CD14-positive monocyte (primary cell): ENCODE data around the gene TBL1XR1. TPM values are rescaled to one million over a fixed set of nuclear protein-coding genes. Genes with fewer than 3 reads are reported as not detected.

Experiments used
- DNase-seq, 3 donors: peaks; one replicate each; pipeline ENCODE4 v3.0.0-alpha.2; 2011 to 2022
- H2AFZ ChIP-seq: 2 replicates; pipeline ENCODE4 v1.6.0; 2012; ENCODE audit warnings: mild to moderate bottlenecking, low read depth, low read length, inconsistent platforms; ENCODE audit not compliant: insufficient read depth, poor library complexity, severe bottlenecking
- H3K27ac ChIP-seq, 2 donors: 1 replicate in 1 of 2; 2 replicates in 1 of 2; pipeline ENCODE4 v1.5.1; 2012 to 2013; ENCODE audit warnings: low read length in 2 of 2, control low read depth in 1 of 2, inconsistent platforms in 1 of 2, low read depth in 1 of 2, mild to moderate bottlenecking in 1 of 2
- H3K27me3 ChIP-seq, 2 donors: one replicate each; pipeline versions ENCODE4 v1.6.0 to v1.6.1; 2011 to 2013; ENCODE audit warnings: low read length in 2 of 2; ENCODE audit not compliant: control insufficient read depth in 2 of 2, insufficient read depth in 2 of 2
- H3K36me3 ChIP-seq, 2 donors: replicated peaks in 1 of 2; 1 replicate in 1 of 2; 2 replicates in 1 of 2; pipeline versions ENCODE4 v1.5.1 to v1.6.1; 2012 to 2013; ENCODE audit warnings: low read length in 2 of 2, control low read depth in 1 of 2, inconsistent platforms in 1 of 2, mild to moderate bottlenecking in 1 of 2; ENCODE audit not compliant: insufficient read depth in 2 of 2, control insufficient read depth in 1 of 2
- H3K4me1 ChIP-seq, 2 donors: 1 replicate in 1 of 2; 2 replicates in 1 of 2; pipeline versions ENCODE4 v1.5.1 to v1.6.1; 2012 to 2013; ENCODE audit warnings: low read length in 2 of 2, control low read depth in 1 of 2, inconsistent platforms in 1 of 2, mild to moderate bottlenecking in 1 of 2, moderate library complexity in 1 of 2; ENCODE audit not compliant: insufficient read depth in 2 of 2, control insufficient read depth in 1 of 2
- H3K4me2 ChIP-seq: replicated peaks from 2 replicates; pipeline ENCODE3; 2012; ENCODE audit warnings: low read length, moderate library complexity, mild to moderate bottlenecking; ENCODE audit not compliant: poor library complexity, severe bottlenecking; ENCODE audit errors: extremely low read depth
- H3K4me3 ChIP-seq, 3 experiments: fragments of 200-600 bp in 1 of 3; sonication (generic) in 1 of 3; replicated peaks in 1 of 3; 1 replicate in 2 of 3; 2 replicates in 1 of 3; pipeline ENCODE4 v1.5.1; 2011 to 2013; ENCODE audit warnings: low read length in 3 of 3, mild to moderate bottlenecking in 3 of 3, control low read depth in 2 of 3, low read depth in 2 of 3, inconsistent platforms in 1 of 3, moderate library complexity in 1 of 3
- H3K79me2 ChIP-seq: 2 replicates; pipeline ENCODE4 v1.6.0; 2012; ENCODE audit warnings: mild to moderate bottlenecking, control low read depth, inconsistent platforms, low read length, moderate library complexity; ENCODE audit not compliant: insufficient read depth
- H3K9ac ChIP-seq: 2 replicates; pipeline ENCODE4 v1.6.0; 2017; ENCODE audit warnings: low read length, mild to moderate bottlenecking; ENCODE audit not compliant: insufficient read depth, poor library complexity, severe bottlenecking
- H3K9me3 ChIP-seq, 2 donors: replicated peaks in 1 of 2; 1 replicate in 1 of 2; 2 replicates in 1 of 2; pipeline versions ENCODE4 v1.5.1 to v1.6.1; 2012 to 2013; ENCODE audit warnings: low read length in 2 of 2, control low read depth in 1 of 2; ENCODE audit not compliant: control insufficient read depth in 1 of 2, insufficient read depth in 1 of 2
- H4K20me1 ChIP-seq: 2 replicates; pipeline ENCODE4 v1.6.0; 2012; ENCODE audit warnings: mild to moderate bottlenecking, low read length, control low read depth, moderate library complexity; ENCODE audit not compliant: insufficient read depth
- H3K27ac Mint-ChIP-seq, 7 donors: one replicate each; pipeline ENCODE4 v1.8.0; 2020; ENCODE audit warnings: mild to moderate bottlenecking in 7 of 7, mixed read lengths in 7 of 7, moderate library complexity in 6 of 7, inconsistent platforms in 2 of 7
- H3K27me3 Mint-ChIP-seq, 3 donors: one replicate each; pipeline ENCODE4 v1.8.0; 2021 to 2022; ENCODE audit warnings: low read depth in 3 of 3, mild to moderate bottlenecking in 3 of 3, mixed read lengths in 3 of 3, moderate library complexity in 3 of 3, inconsistent platforms in 1 of 3
- H3K36me3 Mint-ChIP-seq, 2 donors: one replicate each; pipeline ENCODE4 v1.8.0; 2020; ENCODE audit warnings: mixed read lengths in 2 of 2, inconsistent platforms in 1 of 2, mild to moderate bottlenecking in 1 of 2
- H3K4me1 Mint-ChIP-seq: one replicate; pipeline ENCODE4 v1.8.0; 2020; ENCODE audit warnings: mild to moderate bottlenecking, mixed read lengths
- H3K4me3 Mint-ChIP-seq, 2 donors: one replicate each; pipeline ENCODE4 v1.8.0; 2020; ENCODE audit warnings: mild to moderate bottlenecking in 2 of 2, mixed read lengths in 2 of 2, moderate library complexity in 1 of 2
- H3K9me3 Mint-ChIP-seq, 7 donors: one replicate each; pipeline ENCODE4 v1.8.0; 2020 to 2022; ENCODE audit warnings: mixed read lengths in 7 of 7, mild to moderate bottlenecking in 6 of 7, moderate library complexity in 6 of 7, inconsistent platforms in 2 of 7
- CTCF ChIP-seq: fragments of 200-600 bp; IDR thresholded peaks from one replicate; pipeline ENCODE4 v1.8.0; 2022; ENCODE audit warnings: antibody characterized with exemption, mild to moderate bottlenecking
- WGBS: methylation state at CpG from one replicate; pipeline ENCODE4 v1.1.5; 2013; ENCODE audit warnings: missing lambda C conversion rate; ENCODE audit not compliant: insufficient coverage; 5-methylcytosine and 5-hydroxymethylcytosine counted together
- intact Hi-C, 2 donors: fragments of 100-400 bp; cut with micrococcal nuclease; formaldehyde crosslinking; loops; one replicate each; pipeline versions ENCODE4 v1.15.0 to v1.15.1; 2023
- polyA plus RNA-seq, 3 donors: library from polyadenylated mRNA; depleted of rRNA in 1 of 3; unstranded in 2 of 3; stranded (reverse) in 1 of 3; fragments of 300-500 nt in 2 of 3; fragments of >200 nt in 1 of 3; fragmentation: Illumina TruSeq in 2 of 3; gene quantifications; 1 replicate in 2 of 3; 2 replicates in 1 of 3; pipeline ENCODE4 v1.2.3, GENCODE V29; 2012 to 2021

TBL1XR1 gene
- polyA plus RNA-seq, 3 donors, result 10.2 to 20.4 (median 18.3) TPM

GRCh38 chr3:177197727-177198460, 612 bp upstream of the TBL1XR1 start:
- peaks cover 22 to 45% of the 10 kb centered on the region in 2 donors for H3K4me1 ChIP-seq
- H3K36me3 Mint-ChIP-seq, result peaks cover 0 to 4% of the 10 kb centered on the region in 2 donors
- under 1% methylated on average over 52 of the region's 57 CpGs for WGBS

More at GRCh38 chr3:177197727-177198460, 612 bp upstream of the TBL1XR1 start:
- DNase-seq, result peak; percentile 22 to 37 (median 29)
- H2AFZ ChIP-seq, result peak overlapping the region; percentile 85
- no peak for TF ChIP-seq CTCF
- peaks cover 41% of the 10 kb centered on the region for H3K79me2 ChIP-seq
- H3K9ac ChIP-seq, result peak overlapping the region; percentile 57
- peak overlapping the region; percentile 85 for H3K4me2 ChIP-seq
- peaks cover 41% of the 10 kb centered on the region for H3K4me1 Mint-ChIP-seq
- no peaks in the 10 kb centered on the region for H3K9me3 ChIP-seq
- H3K27me3 ChIP-seq, result no peaks in the 10 kb centered on the region
- intact Hi-C loops, result loop anchor here (1.0 to 10.0 kb wide), 6 partner anchors 57 to 407 kb away; no protein-coding TSS in a partner anchor
- H3K27ac ChIP-seq, result peak overlapping the region in 1 of 2 donors; percentile 71
- H3K9me3 Mint-ChIP-seq, result peaks cover 0 to 2% (median 0%) of the 10 kb centered on the region in 7 donors
- no peaks in the 10 kb centered on the region for H4K20me1 ChIP-seq
- peak overlapping the region; percentile 36 to 96 (median 77) for H3K4me3 ChIP-seq
- peak overlapping the region; percentile 48 to 59 for H3K4me3 Mint-ChIP-seq
- H3K27ac Mint-ChIP-seq, result peak overlapping the region in 2 of 7 donors; percentile 63 to 70
- no peaks in the 10 kb centered on the region for H3K36me3 ChIP-seq
- H3K27me3 Mint-ChIP-seq, result no peaks in the 10 kb centered on the region
